K562 (cell line): Measurements from ENCODE around the gene MSRB2. TPM values are rescaled to one million over a fixed set of nuclear protein-coding genes. Genes with fewer than 3 reads are reported as not detected.

Experiments
- CHD2 ChIP-seq: IDR thresholded peaks from 2 replicates; pipeline ENCODE4 v1.6.1; 2011; ENCODE audit warnings: low read depth, low read length
- COPS2 ChIP-seq: fragments of 450-650 bp; conservative IDR thresholded peaks from 2 replicates; pipeline ENCODE4 v1.6.1; 2016; ENCODE audit warnings: mild to moderate bottlenecking, moderate library complexity
- E2F3 ChIP-seq: fragments of 250-450 bp; sonication (Bioruptor Pico); IDR thresholded peaks from 2 replicates; pipeline ENCODE4 v1.4.0; 2020; ENCODE audit warnings: mild to moderate bottlenecking
- GATAD2A ChIP-seq: fragments of 450-650 bp; IDR thresholded peaks from 2 replicates; pipeline ENCODE4 v1.6.1; 2017
- L3MBTL2 ChIP-seq: fragments of 450-650 bp; IDR thresholded peaks from 2 replicates; pipeline ENCODE4 v1.6.1; 2016; ENCODE audit warnings: mild to moderate bottlenecking, moderate library complexity
- NR2C1 ChIP-seq, 2 experiments: fragments of 450-650 bp; IDR thresholded peaks; 2 replicates each; pipeline ENCODE4 v1.6.1; 2017; ENCODE audit warnings: mild to moderate bottlenecking in 2 of 2, antibody characterized with exemption in 1 of 2, inconsistent platforms in 1 of 2, missing compliant biosample characterization in 1 of 2, missing genetic modification characterization in 1 of 2
- PHB2 ChIP-seq: fragments of 450-650 bp; IDR thresholded peaks from 2 replicates; pipeline ENCODE4 v1.6.1; 2017; ENCODE audit warnings: low read depth
- PHF20 ChIP-seq: fragments of 450-650 bp; IDR thresholded peaks from 2 replicates; pipeline ENCODE4 v1.6.1; 2018; ENCODE audit not compliant: partially characterized antibody
- PHTF2 ChIP-seq: fragments of 250-450 bp; sonication (Bioruptor Pico); IDR thresholded peaks from 2 replicates; pipeline ENCODE4 v1.5.0; 2021; ENCODE audit warnings: mild to moderate bottlenecking
- POLR2AphosphoS5 ChIP-seq: IDR thresholded peaks from 2 replicates; pipeline ENCODE4 v1.6.1; 2011; ENCODE audit warnings: mild to moderate bottlenecking, low read depth, low read length, moderate library complexity; ENCODE audit not compliant: control insufficient read depth, insufficient read depth
- POLR2B ChIP-seq: fragments of 450-650 bp; IDR thresholded peaks from 2 replicates; pipeline ENCODE4 v1.6.1; 2018; ENCODE audit warnings: low read depth; ENCODE audit not compliant: partially characterized antibody
- PTRF ChIP-seq: fragments of 450-650 bp; IDR thresholded peaks from 2 replicates; pipeline ENCODE4 v1.6.1; 2016; ENCODE audit warnings: mild to moderate bottlenecking, missing genetic modification characterization, missing compliant biosample characterization
- RNF219 ChIP-seq: fragments of 250-450 bp; sonication (Bioruptor Pico); IDR thresholded peaks from 2 replicates; pipeline ENCODE4 v1.5.0; 2022; ENCODE audit warnings: mild to moderate bottlenecking
- STAG1 ChIP-seq: sonication (generic); formaldehyde crosslinking; IDR thresholded peaks from 2 replicates; pipeline ENCODE4 v1.5.0; 2020; ENCODE audit warnings: missing genetic modification reagents, borderline replicate concordance
- TCF3 ChIP-seq: sonication (generic); formaldehyde crosslinking; IDR thresholded peaks from 2 replicates; pipeline ENCODE4 v1.4.0; 2020; ENCODE audit warnings: mild to moderate bottlenecking, missing genetic modification reagents
- YBX1 ChIP-seq: fragments of 450-650 bp; IDR thresholded peaks from 2 replicates; pipeline ENCODE4 v1.7.1; 2016; ENCODE audit warnings: mild to moderate bottlenecking
- ZNF311 ChIP-seq: fragments of 250-450 bp; sonication (Bioruptor Pico); IDR thresholded peaks from 2 replicates; pipeline ENCODE4 v1.4.0; 2020; ENCODE audit warnings: mild to moderate bottlenecking, moderate library complexity
- ZNF589 ChIP-seq: fragments of 200-800 bp; sonication (Bioruptor generic); IDR thresholded peaks from 2 replicates; pipeline ENCODE4 v1.6.1; 2016; ENCODE audit warnings: low read depth, missing genetic modification characterization, missing compliant biosample characterization
- ZNF717 ChIP-seq: fragments of 250-450 bp; sonication (Bioruptor Pico); IDR thresholded peaks from 2 replicates; pipeline ENCODE4 v1.5.0; 2021
- ZNF780A ChIP-seq: fragments of 250-450 bp; sonication (Bioruptor Pico); IDR thresholded peaks from 2 replicates; pipeline ENCODE4 v1.5.0; 2021; ENCODE audit warnings: mild to moderate bottlenecking
- polyA plus RNA-seq, 8 experiments: library from polyadenylated mRNA; depleted of rRNA in 4 of 8; stranded (reverse) in 5 of 8; unstranded in 3 of 8; fragments of >200 nt; fragmentation: Nextera tagmentation in 2 of 8; fragmentation: Illumina TruSeq in 1 of 8; extraction: Ambion mirVana in 2 of 8; extraction: Trizol in 1 of 8; gene quantifications; 2 replicates each; pipeline versions ENCODE4 v1.2.1 to v1.2.3, GENCODE V29; 2011 to 2014; ENCODE audit warnings: inconsistent platforms in 1 of 8, missing spikeins in 1 of 8
- total RNA-seq, 7 experiments: library from RNA; depleted of rRNA in 6 of 7; stranded (reverse); fragments of >200 nt in 6 of 7; fragmentation: Illumina TruSeq in 2 of 7; extraction: Trizol in 2 of 7; gene quantifications; 2 replicates each; pipeline versions ENCODE4 v1.2.1 to v1.2.3, GENCODE V29; 2011 to 2021; ENCODE audit warnings: low replicate concordance in 1 of 7
- TF ChIP-seq, protein P1 (sequence below), 2 experiments: fragments of 450-650 bp in 1 of 2; sonication (generic) in 1 of 2; formaldehyde crosslinking in 1 of 2; IDR thresholded peaks in 1 of 2; conservative IDR thresholded peaks in 1 of 2; 2 replicates each; pipeline versions ENCODE4 v1.6.1 to v1.8.1; 2016 to 2023; ENCODE audit warnings: mild to moderate bottlenecking in 2 of 2, moderate library complexity in 2 of 2, inconsistent platforms in 1 of 2, missing genetic modification reagents in 1 of 2
- TF ChIP-seq, protein P2 (sequence below): fragments of 250-450 bp; sonication (Bioruptor Pico); IDR thresholded peaks from 2 replicates; pipeline ENCODE4 v1.8.0; 2021; ENCODE audit warnings: borderline replicate concordance, mild to moderate bottlenecking, moderate library complexity; ENCODE audit not compliant: poor library complexity, severe bottlenecking
- TF ChIP-seq, protein P3 (sequence below): fragments of 450-650 bp; IDR thresholded peaks from 2 replicates; pipeline ENCODE4 v1.6.1; 2018; ENCODE audit warnings: mild to moderate bottlenecking, low read depth; ENCODE audit not compliant: partially characterized antibody

Gene MSRB2
- total and polyA plus RNA-seq, 9 of the 15 experiments (the other 6 are each of a cell fraction or from before 2014, with no cell fraction given) = 1.5 to 22.3 (median 5.9) TPM

- TF ChIP-seq L3MBTL2 = 0 out of 2 replicates have a peak, but pooled peaks have one; percentile 26
- TF ChIP-seq NR2C1 (IDR thresholded peaks at IDR 0.05) = no peak
- TF ChIP-seq NR2C1 (tag; IDR thresholded peaks at IDR 0.05) = no peak
- TF ChIP-seq, protein P1, sequence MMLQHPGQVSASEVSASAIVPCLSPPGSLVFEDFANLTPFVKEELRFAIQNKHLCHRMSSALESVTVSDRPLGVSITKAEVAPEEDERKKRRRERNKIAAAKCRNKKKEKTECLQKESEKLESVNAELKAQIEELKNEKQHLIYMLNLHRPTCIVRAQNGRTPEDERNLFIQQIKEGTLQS (IDR thresholded peaks at IDR 0.05) = no peak
- TF ChIP-seq, protein P1 (CRISPR knock-in tag; conservative IDR thresholded peaks at IDR 0.05) = no peak
- peak; percentile 50 for TF ChIP-seq POLR2B
- no peak for TF ChIP-seq PHF20
- no peak for TF ChIP-seq PHB2
- no peak for TF ChIP-seq PTRF (tag)
- TF ChIP-seq ZNF589 (CRISPR knock-in tag) = 0 out of 2 replicates have a peak, but pooled peaks have one; percentile 41
- TF ChIP-seq GATAD2A = no peak
- TF ChIP-seq CHD2 = no peak
- peak; percentile 54; the same call in 1 of the 2 replicates for TF ChIP-seq POLR2AphosphoS5
- no peak for TF ChIP-seq ZNF780A (CRISPR knock-in tag)
- no peak for TF ChIP-seq TCF3
- TF ChIP-seq STAG1 (CRISPR knock-in tag) = no peak
- TF ChIP-seq, protein P2, sequence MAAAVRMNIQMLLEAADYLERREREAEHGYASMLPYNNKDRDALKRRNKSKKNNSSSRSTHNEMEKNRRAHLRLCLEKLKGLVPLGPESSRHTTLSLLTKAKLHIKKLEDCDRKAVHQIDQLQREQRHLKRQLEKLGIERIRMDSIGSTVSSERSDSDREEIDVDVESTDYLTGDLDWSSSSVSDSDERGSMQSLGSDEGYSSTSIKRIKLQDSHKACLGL (CRISPR knock-in tag) = no peak
- no peak for TF ChIP-seq ZNF311 (CRISPR knock-in tag)
- TF ChIP-seq PHTF2 = no peak
- TF ChIP-seq COPS2 = no peak
- no peak for TF ChIP-seq RNF219
- TF ChIP-seq, protein P3, sequence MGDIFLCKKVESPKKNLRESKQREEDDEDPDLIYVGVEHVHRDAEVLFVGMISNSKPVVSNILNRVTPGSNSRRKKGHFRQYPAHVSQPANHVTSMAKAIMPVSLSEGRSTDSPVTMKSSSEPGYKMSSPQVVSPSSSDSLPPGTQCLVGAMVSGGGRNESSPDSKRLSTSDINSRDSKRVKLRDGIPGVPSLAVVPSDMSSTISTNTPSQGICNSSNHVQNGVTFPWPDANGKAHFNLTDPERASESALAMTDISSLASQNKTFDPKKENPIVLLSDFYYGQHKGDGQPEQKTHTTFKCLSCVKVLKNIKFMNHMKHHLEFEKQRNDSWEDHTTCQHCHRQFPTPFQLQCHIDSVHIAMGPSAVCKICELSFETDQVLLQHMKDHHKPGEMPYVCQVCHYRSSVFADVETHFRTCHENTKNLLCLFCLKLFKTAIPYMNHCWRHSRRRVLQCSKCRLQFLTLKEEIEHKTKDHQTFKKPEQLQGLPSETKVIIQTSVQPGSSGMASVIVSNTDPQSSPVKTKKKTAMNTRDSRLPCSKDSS = no peak
- TF ChIP-seq YBX1 = no peak
- TF ChIP-seq E2F3 (CRISPR knock-in tag) = no peak; the same call in 1 of the 2 replicates
- no peak for TF ChIP-seq ZNF717 (CRISPR knock-in tag)
Measured at GRCh38 chr10:23095404-23095965, at the start of gene MSRB2 (continued).
